ENCODE results near the gene SMIM24. TPM values are rescaled to one million over a fixed set of nuclear protein-coding genes. Genes with fewer than 3 reads are reported as not detected.

Gene SMIM24
- total and polyA plus RNA-seq, 7 experiments from 2014 or later: 0.82 to 1.8 TPM; not detected in 5

DNA sequence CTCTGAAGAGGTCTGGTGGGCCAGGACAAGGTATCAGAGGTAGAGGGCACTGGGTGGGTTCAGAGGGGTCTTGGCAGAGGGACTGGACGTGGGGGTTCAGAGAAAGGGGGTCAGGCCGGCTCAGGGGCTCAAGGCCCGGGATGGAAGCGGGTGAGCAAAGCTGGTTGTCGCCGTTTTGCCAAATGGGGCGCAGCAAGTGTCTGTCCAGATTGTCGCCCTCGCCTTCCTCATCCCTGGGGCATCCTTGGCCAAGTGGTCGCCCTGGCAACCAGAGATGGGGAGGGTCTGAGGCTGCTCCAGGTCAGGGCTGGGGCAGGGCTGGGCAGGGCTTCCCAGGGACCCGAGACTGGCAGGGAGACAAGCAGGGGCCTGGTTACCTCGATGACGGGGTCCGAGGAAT is 13.3 kb upstream of the SMIM24 start:
- Mint-ChIP-seq H3K9me3 (no peaks in the 10 kb centered on the region), H3K27me3 (no peaks in the 10 kb centered on the region), H3K4me3 (peak overlapping the region in 2 of 10 donors; percentile 42 to 60), H3K27ac (peak overlapping the region in 2 of 9 donors; percentile 28 to 33), H3K36me3 (peaks cover 0 to 19% (median 9%) of the 10 kb centered on the region in 5 donors), H3K4me1 (peaks cover 1 to 21% (median 10%) of the 10 kb centered on the region in 7 donors)
- Histone ChIP-seq H3K27me3 (ENCODE audit: control insufficient read depth in 2 of 2, insufficient read depth in 2 of 2, low read length in 2 of 2) (no peaks in the 10 kb centered on the region), H3K4me3 (ENCODE audit: low read length) (no peak overlapping the region), H3K27ac (ENCODE audit: low read depth, low read length) (no peak overlapping the region), H3K9me3 (ENCODE audit: control insufficient read depth in 2 of 3, low read length in 3 of 3) (no peaks in the 10 kb centered on the region), H3K4me1 (ENCODE audit: control insufficient read depth in 2 of 2, insufficient read depth in 2 of 2, low read length in 2 of 2) (no peaks in the 10 kb centered on the region), H3K36me3 (ENCODE audit: control insufficient read depth in 2 of 3, insufficient read depth in 3 of 3, low read length in 3 of 3) (peaks cover 0 to 70% (median 12%) of the 10 kb centered on the region in 3 experiments)
- ChIA-PET CTCF (interaction anchor here (1.7 kb wide), 1 partner anchor 9 kb away, joined by 8 read pairs; no protein-coding TSS in a partner anchor), POLR2A (interaction anchor here (0.5 to 1.9 kb wide), 2 partner anchors 10 to 39 kb away, joined by 7 to 10 read pairs; no protein-coding TSS in a partner anchor)
- DNase-seq (no peak), ATAC-seq (no peak)
- intact Hi-C loops (cut with micrococcal nuclease): loop anchor here in 1 of 2 donors (10.0 kb wide), 1 partner anchor 1069 kb away; the partner anchor contains the start of gene TIMM13

GRCh38 chr19:3492919-3493318 is 12.6 kb upstream of the SMIM24 start:
- ChIA-PET CTCF (no interaction called here), POLR2A (interaction anchor here (0.5 kb wide), 1 partner anchor 38 kb away, joined by 7 read pairs; no protein-coding TSS in a partner anchor)
- Histone ChIP-seq H3K4me3 (ENCODE audit: low read length) (no peak overlapping the region), H3K36me3 (ENCODE audit: control insufficient read depth in 2 of 3, insufficient read depth in 3 of 3, low read length in 3 of 3) (peaks cover 0 to 70% (median 12%) of the 10 kb centered on the region in 3 experiments), H3K27me3 (ENCODE audit: control insufficient read depth in 2 of 2, insufficient read depth in 2 of 2, low read length in 2 of 2) (no peaks in the 10 kb centered on the region), H3K9me3 (ENCODE audit: control insufficient read depth in 2 of 3, low read length in 3 of 3) (no peaks in the 10 kb centered on the region), H3K4me1 (ENCODE audit: control insufficient read depth in 2 of 2, insufficient read depth in 2 of 2, low read length in 2 of 2) (no peaks in the 10 kb centered on the region), H3K27ac (ENCODE audit: low read depth, low read length) (no peak overlapping the region)
- Mint-ChIP-seq H3K4me1 (peaks cover under 1 to 18% (median 8%) of the 10 kb centered on the region in 7 donors), H3K27me3 (no peaks in the 10 kb centered on the region), H3K36me3 (peaks cover 0 to 19% (median 9%) of the 10 kb centered on the region in 5 donors), H3K27ac (peak overlapping the region in 1 of 9 donors; percentile 14), H3K9me3 (no peaks in the 10 kb centered on the region), H3K4me3 (no peak overlapping the region)
- intact Hi-C loops (cut with micrococcal nuclease): loop anchor here in 1 of 2 donors (10.0 kb wide), 1 partner anchor 1068 kb away; the partner anchor contains the start of gene TIMM13
- no peak for ATAC-seq
- no peak for DNase-seq

DNA sequence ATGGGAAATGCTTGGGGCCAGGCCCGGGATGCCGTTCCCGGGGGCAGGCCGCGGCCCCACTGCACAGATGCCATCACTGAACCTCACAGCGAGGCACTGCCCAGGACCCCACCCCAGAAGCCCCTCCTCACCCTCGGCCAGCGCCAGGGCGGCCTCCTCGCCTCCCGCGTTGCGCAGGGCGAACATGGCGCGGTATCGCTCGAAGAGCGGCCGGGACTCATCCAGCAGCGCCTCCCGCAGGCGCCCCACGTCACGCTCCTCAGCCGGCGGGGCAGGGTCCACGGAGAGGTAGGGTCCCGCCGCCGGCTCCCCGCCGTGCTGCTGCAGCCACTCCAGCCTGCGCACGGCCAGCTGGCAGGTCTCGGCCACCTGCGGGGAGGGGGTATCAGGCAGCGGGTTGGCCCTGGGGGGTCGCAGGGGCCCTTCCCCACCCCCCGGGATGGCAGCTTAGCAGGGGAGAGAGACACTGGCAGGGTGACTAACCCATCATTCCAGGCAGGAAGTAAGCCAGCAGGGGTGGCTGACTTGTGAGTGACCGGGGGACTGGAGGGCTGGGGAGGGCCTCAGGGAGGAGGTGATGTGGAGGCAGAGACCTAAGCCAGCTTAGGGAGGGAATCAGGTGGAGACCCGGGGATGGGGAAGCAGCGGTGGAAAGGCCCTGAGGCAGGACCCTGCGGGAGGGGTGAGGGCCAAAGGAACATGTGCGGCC is 12.0 kb upstream of the SMIM24 start:
- H3K36me3 ChIP-seq (ENCODE audit: control insufficient read depth in 2 of 3, insufficient read depth in 3 of 3, low read length in 3 of 3): peaks cover 0 to 67% (median 12%) of the 10 kb centered on the region in 3 experiments
- peaks cover 0 to 15% (median 8%) of the 10 kb centered on the region in 5 donors for H3K36me3 Mint-ChIP-seq

DNA sequence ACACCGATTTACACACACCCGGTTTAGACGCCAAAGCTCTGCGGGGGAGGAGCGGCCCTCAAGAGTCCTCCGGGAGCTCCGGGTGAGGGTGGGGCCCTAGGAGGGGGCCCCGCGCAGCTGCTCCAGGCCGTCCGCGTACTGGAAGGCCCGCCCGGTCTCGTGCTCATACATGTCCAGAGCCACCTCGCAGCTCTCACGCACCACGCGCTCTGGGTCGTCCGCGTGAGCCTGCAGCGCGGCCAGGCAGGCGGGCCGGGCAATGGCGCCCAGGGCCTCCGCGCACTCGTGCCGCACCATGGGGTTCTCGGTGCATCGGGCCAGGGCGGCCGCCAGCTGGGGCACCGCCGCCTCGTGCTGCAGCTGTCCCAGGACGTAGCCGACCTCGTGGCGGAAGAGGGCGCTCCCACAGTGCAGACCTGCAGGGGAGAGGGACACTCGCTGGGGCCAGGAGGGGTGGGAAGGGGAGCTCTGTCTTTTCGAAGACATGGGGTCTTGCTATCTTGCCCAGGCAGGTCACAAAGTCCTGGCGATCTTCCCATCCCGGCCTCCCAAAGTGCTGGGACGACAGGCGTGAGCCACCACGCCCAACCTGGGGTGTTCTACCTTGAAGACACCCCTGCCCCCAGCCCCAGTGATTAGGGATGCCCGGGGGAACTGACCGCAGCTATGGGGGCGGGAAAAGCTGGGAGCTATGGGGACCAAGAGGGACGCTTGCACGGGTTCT is 11.2 kb upstream of the SMIM24 start:
- H3K4me3 ChIP-seq (ENCODE audit: low read length): no peak overlapping the region
- peaks cover 0 to 13% (median 0%) of the 10 kb centered on the region in 7 donors for H3K4me1 Mint-ChIP-seq
- ATAC-seq (no peak), DNase-seq (no peak)
- no peaks in the 10 kb centered on the region for H3K9me3 ChIP-seq (ENCODE audit: control insufficient read depth in 2 of 3, low read length in 3 of 3)
- H3K27ac Mint-ChIP-seq: no peak overlapping the region
- H3K27me3 Mint-ChIP-seq: no peaks in the 10 kb centered on the region
- H3K9me3 Mint-ChIP-seq: no peaks in the 10 kb centered on the region
- H3K27ac ChIP-seq (ENCODE audit: low read depth, low read length): no peak overlapping the region
- H3K36me3 Mint-ChIP-seq: peaks cover 0 to 13% (median 4%) of the 10 kb centered on the region in 5 donors
- H3K4me3 Mint-ChIP-seq: no peak overlapping the region
- ChIA-PET CTCF (no interaction called here), POLR2A (no interaction called here)
- H3K4me1 ChIP-seq (ENCODE audit: control insufficient read depth in 2 of 2, insufficient read depth in 2 of 2, low read length in 2 of 2): no peaks in the 10 kb centered on the region
- H3K36me3 ChIP-seq (ENCODE audit: control insufficient read depth in 2 of 3, insufficient read depth in 3 of 3, low read length in 3 of 3): peaks cover 0 to 60% (median 12%) of the 10 kb centered on the region in 3 experiments
- intact Hi-C loops (cut with micrococcal nuclease): loop anchor here in 1 of 2 donors (10.0 kb wide), 1 partner anchor 1067 kb away; the partner anchor contains the start of gene TIMM13
- no peaks in the 10 kb centered on the region for H3K27me3 ChIP-seq (ENCODE audit: control insufficient read depth in 2 of 2, insufficient read depth in 2 of 2, low read length in 2 of 2)

More for the DNA sequence above, 12.0 kb upstream of the SMIM24 start:
- ATAC-seq: no peak
- intact Hi-C loops (cut with micrococcal nuclease): loop anchor here in 1 of 2 donors (10.0 kb wide), 1 partner anchor 1067 kb away; the partner anchor contains the start of gene TIMM13
- Histone ChIP-seq H3K4me3 (ENCODE audit: low read length) (no peak overlapping the region), H3K4me1 (ENCODE audit: control insufficient read depth in 2 of 2, insufficient read depth in 2 of 2, low read length in 2 of 2) (no peaks in the 10 kb centered on the region), H3K9me3 (ENCODE audit: control insufficient read depth in 2 of 3, low read length in 3 of 3) (no peaks in the 10 kb centered on the region), H3K27me3 (ENCODE audit: control insufficient read depth in 2 of 2, insufficient read depth in 2 of 2, low read length in 2 of 2) (no peaks in the 10 kb centered on the region), H3K27ac (ENCODE audit: low read depth, low read length) (no peak overlapping the region)
- ChIA-PET CTCF (no interaction called here), POLR2A (no interaction called here)
- H3K27ac Mint-ChIP-seq: no peak overlapping the region
- H3K4me1 Mint-ChIP-seq: peaks cover 0 to 16% (median 4%) of the 10 kb centered on the region in 7 donors
- no peaks in the 10 kb centered on the region for H3K9me3 Mint-ChIP-seq
- DNase-seq: no peak
- no peak overlapping the region for H3K4me3 Mint-ChIP-seq
- no peaks in the 10 kb centered on the region for H3K27me3 Mint-ChIP-seq

DNA sequence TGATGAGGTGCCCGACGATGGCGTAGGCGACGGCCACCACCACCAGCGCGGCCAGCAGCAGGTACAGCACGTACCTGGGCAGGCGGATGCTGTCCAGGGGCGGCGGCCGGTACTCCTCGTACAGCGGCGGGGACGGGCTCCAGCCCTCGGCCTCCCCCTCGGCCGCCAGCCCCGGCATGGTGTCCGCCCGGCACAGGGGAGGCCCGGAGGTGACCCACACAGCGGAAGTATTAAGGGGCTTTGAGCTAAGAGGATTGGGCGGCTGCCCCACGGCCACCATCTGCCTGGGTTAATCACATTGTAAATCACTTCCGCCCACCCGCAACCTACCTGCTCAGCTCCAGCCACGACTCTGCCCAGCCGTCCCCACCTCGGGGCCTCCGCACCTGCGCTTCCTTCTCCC is 2.9 kb upstream of the SMIM24 start, which contains the start of gene SMIM44:
SMIM44 (minus strand) TSS at position 216 of the 403 bp plus-strand sequence; CDS start at position 178, 38 bp downstream.
- no peaks in the 10 kb centered on the region for H3K9me3 ChIP-seq (ENCODE audit: control insufficient read depth in 2 of 3, low read length in 3 of 3)
- Mint-ChIP-seq H3K36me3 (peaks cover 0 to 4% (median 0%) of the 10 kb centered on the region in 5 donors), H3K9me3 (no peaks in the 10 kb centered on the region), H3K27me3 (peaks cover 0 to 3% (median 0%) of the 10 kb centered on the region in 5 donors), H3K4me1 (peaks cover 5 to 19% (median 10%) of the 10 kb centered on the region in 7 donors), H3K27ac (no peak within 1 kb of the TSS), H3K4me3 (no peak within 1 kb of the TSS)
- H3K36me3 ChIP-seq (ENCODE audit: control insufficient read depth in 2 of 3, insufficient read depth in 3 of 3, low read length in 3 of 3): no peaks in the 10 kb centered on the region
- DNase-seq: peak in 1 of 9 donors; percentile 7
- no peak within 1 kb of the TSS for H3K27ac ChIP-seq (ENCODE audit: low read depth, low read length)
- H3K4me3 ChIP-seq (ENCODE audit: low read length): no peak within 1 kb of the TSS
- ChIA-PET CTCF (interaction anchor here (1.0 to 1.1 kb wide), 3 partner anchors 14 to 178 kb away, joined by 3 to 4 read pairs (median 3); no protein-coding TSS in a partner anchor), POLR2A (interaction anchor here (0.6 kb wide), 1 partner anchor 16 kb away, joined by 4 read pairs; no protein-coding TSS in a partner anchor)
- no peak for ATAC-seq
- intact Hi-C loops (cut with micrococcal nuclease): no loop called here
- H3K27me3 ChIP-seq (ENCODE audit: control insufficient read depth in 2 of 2, insufficient read depth in 2 of 2, low read length in 2 of 2): no peaks in the 10 kb centered on the region
- peaks cover 0 to 6% of the 10 kb centered on the region in 2 donors for H3K4me1 ChIP-seq (ENCODE audit: control insufficient read depth in 2 of 2, insufficient read depth in 2 of 2, low read length in 2 of 2)

DNA sequence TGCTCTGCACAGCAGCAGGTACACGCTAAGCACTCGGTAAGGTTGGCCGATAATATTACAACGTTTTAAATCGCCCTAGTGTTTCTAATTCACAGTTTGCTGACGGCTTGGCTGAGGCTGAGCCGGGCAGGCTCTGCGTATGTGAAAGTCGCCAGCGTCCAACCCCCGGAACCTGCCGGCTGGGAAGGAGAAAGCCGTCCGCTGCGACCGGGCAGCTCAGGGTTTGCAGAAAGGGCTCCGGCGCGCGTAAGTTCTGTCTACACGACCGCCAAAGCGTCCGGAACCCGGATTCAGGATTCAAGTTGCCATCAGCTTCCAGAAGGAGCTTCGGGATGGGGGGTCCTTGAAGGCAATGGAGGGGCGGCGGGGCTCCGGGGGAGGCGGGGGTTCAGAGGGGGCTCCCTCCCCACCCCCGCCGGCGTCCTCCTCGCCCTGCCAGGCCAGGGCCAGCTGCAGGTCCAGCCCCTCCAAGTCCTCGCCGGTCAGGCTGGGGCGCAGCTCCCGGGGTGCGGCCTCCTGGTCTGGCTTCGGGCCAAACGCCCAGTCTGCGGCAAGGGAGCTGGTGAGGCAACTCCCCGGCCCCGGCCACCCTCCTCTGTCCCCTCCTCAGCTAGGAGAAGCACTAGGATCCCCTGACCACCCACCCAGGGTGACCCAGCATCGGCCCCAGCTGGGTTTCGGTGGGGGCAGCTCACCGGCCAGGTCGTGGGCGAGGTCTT is 2.3 kb upstream of the SMIM24 start:
- Histone ChIP-seq H3K9me3 (ENCODE audit: control insufficient read depth in 2 of 3, low read length in 3 of 3) (no peaks in the 10 kb centered on the region), H3K36me3 (ENCODE audit: control insufficient read depth in 2 of 3, insufficient read depth in 3 of 3, low read length in 3 of 3) (no peaks in the 10 kb centered on the region), H3K27ac (ENCODE audit: low read depth, low read length) (no peak overlapping the region), H3K27me3 (ENCODE audit: control insufficient read depth in 2 of 2, insufficient read depth in 2 of 2, low read length in 2 of 2) (no peaks in the 10 kb centered on the region), H3K4me1 (ENCODE audit: control insufficient read depth in 2 of 2, insufficient read depth in 2 of 2, low read length in 2 of 2) (peaks cover 0 to 6% of the 10 kb centered on the region in 2 donors), H3K4me3 (ENCODE audit: low read length) (no peak overlapping the region)
- H3K4me3 Mint-ChIP-seq: no peak overlapping the region
- DNase-seq (peak in 1 of 9 donors; percentile 8), ATAC-seq (no peak)
- intact Hi-C loops (cut with micrococcal nuclease): no loop called here
- ChIA-PET POLR2A (no interaction called here), CTCF (interaction anchor here (0.6 to 1.1 kb wide), 3 partner anchors 11 to 178 kb away, joined by 3 to 4 read pairs (median 3); no protein-coding TSS in a partner anchor)
- no peak overlapping the region for H3K27ac Mint-ChIP-seq
- peaks cover 0 to 6% (median 0%) of the 10 kb centered on the region in 5 donors for H3K27me3 Mint-ChIP-seq
- peaks cover 10 to 22% (median 15%) of the 10 kb centered on the region in 7 donors for H3K4me1 Mint-ChIP-seq
- peaks cover 0 to 4% (median 0%) of the 10 kb centered on the region in 5 donors for H3K36me3 Mint-ChIP-seq
- H3K9me3 Mint-ChIP-seq: no peaks in the 10 kb centered on the region

All from naive thymus-derived CD4-positive, alpha-beta T cell (primary cell).